ENCODE measurements around the gene MAN2A1. TPM values are rescaled to one million over a fixed set of nuclear protein-coding genes. Genes with fewer than 3 reads are reported as not detected.

Gene MAN2A1
- total RNA-seq, 1 donor from 2014 or later = 21.3 TPM

DNA sequence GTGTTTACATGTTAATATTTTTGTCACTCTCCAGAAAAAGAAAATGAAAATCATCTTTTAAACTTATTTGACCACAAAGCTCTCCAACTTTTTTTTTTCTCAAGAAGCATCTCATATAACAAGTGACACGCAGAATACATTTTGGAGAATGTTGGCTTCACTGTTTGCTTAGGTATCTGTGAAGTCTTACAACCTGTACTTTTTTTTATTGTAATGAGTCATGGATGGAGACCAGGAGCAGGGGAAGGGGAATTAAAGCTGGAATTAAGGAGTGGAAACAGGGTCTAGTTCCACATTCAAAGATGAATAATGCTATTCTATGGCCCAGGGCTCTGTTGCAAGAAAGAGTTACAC is 211.9 kb downstream of the MAN2A1 start:
- TF ChIP-seq, protein P1, sequence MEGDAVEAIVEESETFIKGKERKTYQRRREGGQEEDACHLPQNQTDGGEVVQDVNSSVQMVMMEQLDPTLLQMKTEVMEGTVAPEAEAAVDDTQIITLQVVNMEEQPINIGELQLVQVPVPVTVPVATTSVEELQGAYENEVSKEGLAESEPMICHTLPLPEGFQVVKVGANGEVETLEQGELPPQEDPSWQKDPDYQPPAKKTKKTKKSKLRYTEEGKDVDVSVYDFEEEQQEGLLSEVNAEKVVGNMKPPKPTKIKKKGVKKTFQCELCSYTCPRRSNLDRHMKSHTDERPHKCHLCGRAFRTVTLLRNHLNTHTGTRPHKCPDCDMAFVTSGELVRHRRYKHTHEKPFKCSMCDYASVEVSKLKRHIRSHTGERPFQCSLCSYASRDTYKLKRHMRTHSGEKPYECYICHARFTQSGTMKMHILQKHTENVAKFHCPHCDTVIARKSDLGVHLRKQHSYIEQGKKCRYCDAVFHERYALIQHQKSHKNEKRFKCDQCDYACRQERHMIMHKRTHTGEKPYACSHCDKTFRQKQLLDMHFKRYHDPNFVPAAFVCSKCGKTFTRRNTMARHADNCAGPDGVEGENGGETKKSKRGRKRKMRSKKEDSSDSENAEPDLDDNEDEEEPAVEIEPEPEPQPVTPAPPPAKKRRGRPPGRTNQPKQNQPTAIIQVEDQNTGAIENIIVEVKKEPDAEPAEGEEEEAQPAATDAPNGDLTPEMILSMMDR (IDR thresholded peaks at IDR 0.05; ENCODE audit: unreplicated experiment) = no peak
- no peak overlapping the region for H3K27ac Mint-ChIP-seq
- peaks cover 6% of the 10 kb centered on the region for H3K27me3 Mint-ChIP-seq (ENCODE audit: low read depth)
- no peak overlapping the region for H3K4me3 Mint-ChIP-seq
- no peaks in the 10 kb centered on the region for H3K36me3 Mint-ChIP-seq
- H3K9me3 Mint-ChIP-seq = no peaks in the 10 kb centered on the region
- DNase-seq (ENCODE audit: low spot score in 2 of 2, unreplicated experiment in 2 of 2) = no peak
- no peaks in the 10 kb centered on the region for H3K4me1 Mint-ChIP-seq

DNA sequence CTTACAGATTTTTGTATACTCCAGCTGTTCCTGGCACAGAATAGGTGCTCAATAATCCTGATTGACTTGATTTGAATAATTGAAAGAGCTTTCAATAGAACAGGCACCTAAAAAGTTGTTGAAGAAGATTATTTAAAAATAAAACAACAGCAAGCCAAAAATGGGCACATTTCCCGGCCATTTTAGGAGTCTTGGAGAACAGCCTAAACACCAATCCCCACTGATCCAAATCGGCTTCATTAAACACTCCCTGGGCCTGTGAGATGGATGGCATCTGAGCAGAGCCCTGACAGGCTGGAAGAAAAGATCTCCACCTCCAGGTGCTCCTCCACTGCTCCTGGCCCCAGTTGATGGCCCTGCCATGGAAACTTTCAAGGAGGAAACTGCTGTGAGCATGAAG is 213.3 kb downstream of the MAN2A1 start:
- Mint-ChIP-seq H3K27me3 (ENCODE audit: low read depth) (peaks cover 10% of the 10 kb centered on the region), H3K4me1 (no peaks in the 10 kb centered on the region), H3K9me3 (no peaks in the 10 kb centered on the region), H3K27ac (no peak overlapping the region), H3K36me3 (no peaks in the 10 kb centered on the region), H3K4me3 (no peak overlapping the region)
- TF ChIP-seq, protein P1 (IDR thresholded peaks at IDR 0.05; ENCODE audit: unreplicated experiment) = no peak
- DNase-seq (ENCODE audit: low spot score in 2 of 2, unreplicated experiment in 2 of 2) = no peak

DNA sequence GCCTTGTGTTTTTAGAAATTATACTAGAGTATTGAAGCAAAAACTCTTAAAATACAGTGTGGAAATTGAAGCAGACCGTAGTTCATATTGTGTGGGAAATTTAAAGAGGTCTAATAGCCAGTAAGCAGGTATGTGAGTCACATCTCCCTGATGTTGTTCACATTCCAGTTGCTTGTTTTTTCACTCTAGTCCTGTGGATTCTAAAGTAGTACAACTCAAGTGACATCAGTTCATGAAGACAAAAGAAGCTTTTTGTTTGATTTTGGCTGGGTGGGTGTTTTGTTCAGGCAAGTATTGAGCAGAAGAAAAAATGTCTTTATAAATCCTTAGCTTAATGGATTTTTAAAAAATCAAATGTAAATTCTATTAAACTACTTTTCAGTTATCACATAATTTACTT is 216.2 kb downstream of the MAN2A1 start:
- Mint-ChIP-seq H3K9me3 (no peaks in the 10 kb centered on the region), H3K4me1 (no peaks in the 10 kb centered on the region), H3K4me3 (no peak overlapping the region), H3K36me3 (no peaks in the 10 kb centered on the region), H3K27ac (no peak overlapping the region), H3K27me3 (ENCODE audit: low read depth) (peaks cover 6% of the 10 kb centered on the region)
- TF ChIP-seq, protein P1 (IDR thresholded peaks at IDR 0.05; ENCODE audit: unreplicated experiment) = no peak
- no peak for DNase-seq (ENCODE audit: low spot score in 2 of 2, unreplicated experiment in 2 of 2)

DNA sequence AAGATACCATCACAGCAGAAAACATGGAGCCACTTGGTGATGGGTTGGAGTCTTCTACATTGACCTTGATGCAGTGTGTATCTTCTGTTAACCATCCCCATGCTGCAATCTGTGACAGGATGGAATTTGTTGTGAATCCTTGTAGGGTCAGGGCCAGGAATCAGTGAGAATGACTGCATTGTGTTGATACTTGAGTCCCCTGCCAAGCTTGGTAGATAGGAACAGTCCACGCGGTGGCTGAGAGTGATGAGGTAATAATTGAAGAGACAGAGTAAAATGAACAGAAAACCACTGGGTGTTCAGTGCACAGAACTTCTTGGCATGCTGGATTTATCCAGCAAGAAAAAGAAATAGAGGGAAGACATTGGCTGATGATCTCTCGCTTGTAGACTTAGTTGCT is 217.5 kb downstream of the MAN2A1 start:
- Mint-ChIP-seq H3K27ac (no peak overlapping the region), H3K4me1 (peaks cover 4% of the 10 kb centered on the region), H3K36me3 (no peaks in the 10 kb centered on the region), H3K4me3 (no peak overlapping the region), H3K9me3 (no peaks in the 10 kb centered on the region), H3K27me3 (ENCODE audit: low read depth) (peaks cover 6% of the 10 kb centered on the region)
- DNase-seq (ENCODE audit: low spot score in 2 of 2, unreplicated experiment in 2 of 2) = no peak
- TF ChIP-seq, protein P1 (IDR thresholded peaks at IDR 0.05; ENCODE audit: unreplicated experiment) = no peak

DNA sequence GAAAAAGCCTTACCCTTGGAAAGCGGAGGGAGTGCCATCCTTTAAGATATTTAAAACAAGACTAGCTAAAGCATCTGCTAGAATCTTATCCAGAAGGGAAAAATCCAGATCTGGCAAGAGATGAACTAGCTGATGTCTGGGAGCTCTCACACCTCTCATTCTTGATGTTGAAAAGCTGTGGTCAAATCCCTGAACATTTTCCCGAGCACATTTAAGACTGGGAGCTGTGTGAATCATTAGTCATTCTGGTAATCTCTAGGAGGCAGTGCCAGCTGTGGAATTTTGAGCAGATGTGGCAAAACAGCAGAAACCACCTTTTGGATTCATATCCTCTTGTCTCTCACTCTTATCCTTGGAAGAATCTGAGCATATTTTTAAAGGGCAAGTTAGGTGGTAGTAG is 218.0 kb downstream of the MAN2A1 start:
- no peaks in the 10 kb centered on the region for H3K36me3 Mint-ChIP-seq
- H3K27ac Mint-ChIP-seq = no peak overlapping the region
- no peak for DNase-seq (ENCODE audit: low spot score in 2 of 2, unreplicated experiment in 2 of 2)
- TF ChIP-seq, protein P1 (IDR thresholded peaks at IDR 0.05; ENCODE audit: unreplicated experiment) = no peak
- H3K4me1 Mint-ChIP-seq = peaks cover 4% of the 10 kb centered on the region
- H3K9me3 Mint-ChIP-seq = no peaks in the 10 kb centered on the region
- H3K4me3 Mint-ChIP-seq = no peak overlapping the region
- peaks cover 6% of the 10 kb centered on the region for H3K27me3 Mint-ChIP-seq (ENCODE audit: low read depth)

DNA sequence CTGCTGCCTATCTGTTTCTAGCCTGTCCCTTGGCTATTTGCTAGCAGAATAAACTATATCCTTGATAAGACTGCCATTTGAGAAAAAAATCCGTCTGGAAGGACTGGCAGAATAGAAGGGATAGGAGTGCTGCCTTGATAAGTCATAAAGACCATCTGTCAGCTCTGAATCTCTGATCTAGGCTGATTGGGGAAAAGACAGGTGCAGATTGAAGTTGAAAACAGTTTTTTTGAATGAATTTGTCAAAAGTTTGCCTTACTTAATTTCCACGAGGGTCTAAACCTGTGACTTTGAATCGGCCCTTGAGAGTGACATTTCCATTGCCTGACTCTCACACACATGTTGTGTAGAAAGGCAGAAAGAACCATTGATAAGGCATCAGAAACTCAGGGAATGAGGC is 218.6 kb downstream of the MAN2A1 start:
- peaks cover 4% of the 10 kb centered on the region for H3K4me1 Mint-ChIP-seq
- no peak overlapping the region for H3K27ac Mint-ChIP-seq
- no peak for DNase-seq (ENCODE audit: low spot score in 2 of 2, unreplicated experiment in 2 of 2)
- TF ChIP-seq, protein P1 (IDR thresholded peaks at IDR 0.05; ENCODE audit: unreplicated experiment) = no peak
- no peaks in the 10 kb centered on the region for H3K36me3 Mint-ChIP-seq
- no peaks in the 10 kb centered on the region for H3K9me3 Mint-ChIP-seq
- H3K4me3 Mint-ChIP-seq = no peak overlapping the region
- H3K27me3 Mint-ChIP-seq (ENCODE audit: low read depth) = peaks cover 6% of the 10 kb centered on the region
